Measurements from ENCODE around the gene GSE1.
A peak's percentile ranks its signal among the peaks of the same experiment; 100 is the strongest.

GSE1 gene

DNA sequence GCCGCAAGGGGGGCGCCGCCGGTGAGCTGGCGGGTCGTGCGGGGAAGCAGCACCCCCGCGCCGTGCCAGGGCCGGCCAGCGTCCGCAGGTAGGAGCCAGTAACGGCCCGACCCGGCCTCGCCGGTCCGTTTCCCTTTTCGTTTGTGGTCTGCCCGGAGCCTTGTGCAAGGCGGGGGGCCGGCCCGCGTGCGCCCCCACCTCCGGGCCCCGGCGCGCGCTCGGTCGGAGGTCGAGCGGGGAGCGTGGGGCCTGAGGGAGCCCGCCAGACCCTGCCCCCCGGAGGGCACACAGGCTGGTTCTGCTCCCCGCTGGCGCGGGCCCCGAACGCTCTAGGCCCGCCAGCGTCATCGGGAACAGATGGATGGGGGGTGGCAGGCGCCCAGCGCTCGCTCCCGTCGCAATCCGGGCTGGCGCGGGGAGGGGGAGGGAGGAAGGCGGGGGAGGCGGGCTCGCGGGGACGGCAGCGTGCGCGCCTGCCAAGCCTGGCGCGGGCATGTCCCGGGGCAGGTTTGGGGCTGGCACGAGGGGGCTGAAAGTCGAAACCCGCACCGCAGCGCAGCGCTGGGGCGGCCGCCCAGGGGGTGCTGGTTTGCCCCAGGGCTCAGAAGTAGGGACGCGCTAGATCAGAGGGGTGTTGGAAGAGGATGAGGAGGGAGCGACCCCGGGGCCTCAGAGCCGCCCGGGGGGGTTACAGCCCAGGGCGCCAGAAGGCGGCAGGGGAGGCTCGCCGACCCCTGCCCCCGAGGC is 1.5 kb upstream of the GSE1 start (continued):
- TF ChIP-seq, protein P1, sequence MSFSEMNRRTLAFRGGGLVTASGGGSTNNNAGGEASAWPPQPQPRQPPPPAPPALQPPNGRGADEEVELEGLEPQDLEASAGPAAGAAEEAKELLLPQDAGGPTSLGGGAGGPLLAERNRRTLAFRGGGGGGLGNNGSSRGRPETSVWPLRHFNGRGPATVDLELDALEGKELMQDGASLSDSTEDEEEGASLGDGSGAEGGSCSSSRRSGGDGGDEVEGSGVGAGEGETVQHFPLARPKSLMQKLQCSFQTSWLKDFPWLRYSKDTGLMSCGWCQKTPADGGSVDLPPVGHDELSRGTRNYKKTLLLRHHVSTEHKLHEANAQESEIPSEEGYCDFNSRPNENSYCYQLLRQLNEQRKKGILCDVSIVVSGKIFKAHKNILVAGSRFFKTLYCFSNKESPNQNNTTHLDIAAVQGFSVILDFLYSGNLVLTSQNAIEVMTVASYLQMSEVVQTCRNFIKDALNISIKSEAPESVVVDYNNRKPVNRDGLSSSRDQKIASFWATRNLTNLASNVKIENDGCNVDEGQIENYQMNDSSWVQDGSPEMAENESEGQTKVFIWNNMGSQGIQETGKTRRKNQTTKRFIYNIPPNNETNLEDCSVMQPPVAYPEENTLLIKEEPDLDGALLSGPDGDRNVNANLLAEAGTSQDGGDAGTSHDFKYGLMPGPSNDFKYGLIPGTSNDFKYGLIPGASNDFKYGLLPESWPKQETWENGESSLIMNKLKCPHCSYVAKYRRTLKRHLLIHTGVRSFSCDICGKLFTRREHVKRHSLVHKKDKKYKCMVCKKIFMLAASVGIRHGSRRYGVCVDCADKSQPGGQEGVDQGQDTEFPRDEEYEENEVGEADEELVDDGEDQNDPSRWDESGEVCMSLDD (tag by site-specific recombination; IDR thresholded peaks at IDR 0.05), result peak; percentile 90
- TF ChIP-seq, protein P2, sequence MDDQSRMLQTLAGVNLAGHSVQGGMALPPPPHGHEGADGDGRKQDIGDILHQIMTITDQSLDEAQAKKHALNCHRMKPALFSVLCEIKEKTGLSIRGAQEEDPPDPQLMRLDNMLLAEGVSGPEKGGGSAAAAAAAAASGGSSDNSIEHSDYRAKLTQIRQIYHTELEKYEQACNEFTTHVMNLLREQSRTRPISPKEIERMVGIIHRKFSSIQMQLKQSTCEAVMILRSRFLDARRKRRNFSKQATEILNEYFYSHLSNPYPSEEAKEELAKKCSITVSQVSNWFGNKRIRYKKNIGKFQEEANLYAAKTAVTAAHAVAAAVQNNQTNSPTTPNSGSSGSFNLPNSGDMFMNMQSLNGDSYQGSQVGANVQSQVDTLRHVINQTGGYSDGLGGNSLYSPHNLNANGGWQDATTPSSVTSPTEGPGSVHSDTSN (CRISPR knock-in tag; IDR thresholded peaks at IDR 0.05), result 0 out of 2 replicates have a peak, but pooled peaks have one; percentile 19
- TF ChIP-seq ZNF404 (tag by site-specific recombination; IDR thresholded peaks at IDR 0.05), result no peak
- no peak for TF ChIP-seq ZNF433 (tag by site-specific recombination; IDR thresholded peaks at IDR 0.05; ENCODE audit: low read depth)
- TF ChIP-seq FEZF1 (tag by site-specific recombination; IDR thresholded peaks at IDR 0.05), result no peak
- TF ChIP-seq ZNF623 (tag by site-specific recombination; IDR thresholded peaks at IDR 0.05), result no peak
- TF ChIP-seq SP7 (tag by site-specific recombination; IDR thresholded peaks at IDR 0.05), result peak; percentile 57; the same call in 1 of the 2 replicates
- TF ChIP-seq, protein P3, sequence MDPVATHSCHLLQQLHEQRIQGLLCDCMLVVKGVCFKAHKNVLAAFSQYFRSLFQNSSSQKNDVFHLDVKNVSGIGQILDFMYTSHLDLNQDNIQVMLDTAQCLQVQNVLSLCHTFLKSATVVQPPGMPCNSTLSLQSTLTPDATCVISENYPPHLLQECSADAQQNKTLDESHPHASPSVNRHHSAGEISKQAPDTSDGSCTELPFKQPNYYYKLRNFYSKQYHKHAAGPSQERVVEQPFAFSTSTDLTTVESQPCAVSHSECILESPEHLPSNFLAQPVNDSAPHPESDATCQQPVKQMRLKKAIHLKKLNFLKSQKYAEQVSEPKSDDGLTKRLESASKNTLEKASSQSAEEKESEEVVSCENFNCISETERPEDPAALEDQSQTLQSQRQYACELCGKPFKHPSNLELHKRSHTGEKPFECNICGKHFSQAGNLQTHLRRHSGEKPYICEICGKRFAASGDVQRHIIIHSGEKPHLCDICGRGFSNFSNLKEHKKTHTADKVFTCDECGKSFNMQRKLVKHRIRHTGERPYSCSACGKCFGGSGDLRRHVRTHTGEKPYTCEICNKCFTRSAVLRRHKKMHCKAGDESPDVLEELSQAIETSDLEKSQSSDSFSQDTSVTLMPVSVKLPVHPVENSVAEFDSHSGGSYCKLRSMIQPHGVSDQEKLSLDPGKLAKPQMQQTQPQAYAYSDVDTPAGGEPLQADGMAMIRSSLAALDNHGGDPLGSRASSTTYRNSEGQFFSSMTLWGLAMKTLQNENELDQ (tag by site-specific recombination; IDR thresholded peaks at IDR 0.05; ENCODE audit: low read depth), result no peak
- TF ChIP-seq ZNF24 (tag by site-specific recombination; IDR thresholded peaks at IDR 0.05), result no peak
- TF ChIP-seq, protein P4, sequence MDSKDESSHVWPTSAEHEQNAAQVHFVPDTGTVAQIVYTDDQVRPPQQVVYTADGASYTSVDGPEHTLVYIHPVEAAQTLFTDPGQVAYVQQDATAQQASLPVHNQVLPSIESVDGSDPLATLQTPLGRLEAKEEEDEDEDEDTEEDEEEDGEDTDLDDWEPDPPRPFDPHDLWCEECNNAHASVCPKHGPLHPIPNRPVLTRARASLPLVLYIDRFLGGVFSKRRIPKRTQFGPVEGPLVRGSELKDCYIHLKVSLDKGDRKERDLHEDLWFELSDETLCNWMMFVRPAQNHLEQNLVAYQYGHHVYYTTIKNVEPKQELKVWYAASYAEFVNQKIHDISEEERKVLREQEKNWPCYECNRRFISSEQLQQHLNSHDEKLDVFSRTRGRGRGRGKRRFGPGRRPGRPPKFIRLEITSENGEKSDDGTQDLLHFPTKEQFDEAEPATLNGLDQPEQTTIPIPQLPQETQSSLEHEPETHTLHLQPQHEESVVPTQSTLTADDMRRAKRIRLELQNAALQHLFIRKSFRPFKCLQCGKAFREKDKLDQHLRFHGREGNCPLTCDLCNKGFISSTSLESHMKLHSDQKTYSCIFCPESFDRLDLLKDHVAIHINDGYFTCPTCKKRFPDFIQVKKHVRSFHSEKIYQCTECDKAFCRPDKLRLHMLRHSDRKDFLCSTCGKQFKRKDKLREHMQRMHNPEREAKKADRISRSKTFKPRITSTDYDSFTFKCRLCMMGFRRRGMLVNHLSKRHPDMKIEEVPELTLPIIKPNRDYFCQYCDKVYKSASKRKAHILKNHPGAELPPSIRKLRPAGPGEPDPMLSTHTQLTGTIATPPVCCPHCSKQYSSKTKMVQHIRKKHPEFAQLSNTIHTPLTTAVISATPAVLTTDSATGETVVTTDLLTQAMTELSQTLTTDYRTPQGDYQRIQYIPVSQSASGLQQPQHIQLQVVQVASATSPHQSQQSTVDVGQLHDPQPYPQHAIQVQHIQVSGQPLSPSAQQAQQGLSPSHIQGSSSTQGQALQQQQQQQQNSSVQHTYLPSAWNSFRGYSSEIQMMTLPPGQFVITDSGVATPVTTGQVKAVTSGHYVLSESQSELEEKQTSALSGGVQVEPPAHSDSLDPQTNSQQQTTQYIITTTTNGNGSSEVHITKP (tag by site-specific recombination; IDR thresholded peaks at IDR 0.05), result no peak
- TF ChIP-seq ZNF555 (tag by site-specific recombination; conservative IDR thresholded peaks at IDR 0.05), result no peak
- TF ChIP-seq ZNF174 (tag by site-specific recombination; IDR thresholded peaks at IDR 0.05), result no peak
- TF ChIP-seq, protein P5, sequence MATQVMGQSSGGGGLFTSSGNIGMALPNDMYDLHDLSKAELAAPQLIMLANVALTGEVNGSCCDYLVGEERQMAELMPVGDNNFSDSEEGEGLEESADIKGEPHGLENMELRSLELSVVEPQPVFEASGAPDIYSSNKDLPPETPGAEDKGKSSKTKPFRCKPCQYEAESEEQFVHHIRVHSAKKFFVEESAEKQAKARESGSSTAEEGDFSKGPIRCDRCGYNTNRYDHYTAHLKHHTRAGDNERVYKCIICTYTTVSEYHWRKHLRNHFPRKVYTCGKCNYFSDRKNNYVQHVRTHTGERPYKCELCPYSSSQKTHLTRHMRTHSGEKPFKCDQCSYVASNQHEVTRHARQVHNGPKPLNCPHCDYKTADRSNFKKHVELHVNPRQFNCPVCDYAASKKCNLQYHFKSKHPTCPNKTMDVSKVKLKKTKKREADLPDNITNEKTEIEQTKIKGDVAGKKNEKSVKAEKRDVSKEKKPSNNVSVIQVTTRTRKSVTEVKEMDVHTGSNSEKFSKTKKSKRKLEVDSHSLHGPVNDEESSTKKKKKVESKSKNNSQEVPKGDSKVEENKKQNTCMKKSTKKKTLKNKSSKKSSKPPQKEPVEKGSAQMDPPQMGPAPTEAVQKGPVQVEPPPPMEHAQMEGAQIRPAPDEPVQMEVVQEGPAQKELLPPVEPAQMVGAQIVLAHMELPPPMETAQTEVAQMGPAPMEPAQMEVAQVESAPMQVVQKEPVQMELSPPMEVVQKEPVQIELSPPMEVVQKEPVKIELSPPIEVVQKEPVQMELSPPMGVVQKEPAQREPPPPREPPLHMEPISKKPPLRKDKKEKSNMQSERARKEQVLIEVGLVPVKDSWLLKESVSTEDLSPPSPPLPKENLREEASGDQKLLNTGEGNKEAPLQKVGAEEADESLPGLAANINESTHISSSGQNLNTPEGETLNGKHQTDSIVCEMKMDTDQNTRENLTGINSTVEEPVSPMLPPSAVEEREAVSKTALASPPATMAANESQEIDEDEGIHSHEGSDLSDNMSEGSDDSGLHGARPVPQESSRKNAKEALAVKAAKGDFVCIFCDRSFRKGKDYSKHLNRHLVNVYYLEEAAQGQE (tag by site-specific recombination; IDR thresholded peaks at IDR 0.05), result no peak
- TF ChIP-seq ZNF37A (tag by site-specific recombination; IDR thresholded peaks at IDR 0.05), result no peak
- no peak for TF ChIP-seq ZNF707 (tag by site-specific recombination; IDR thresholded peaks at IDR 0.05)
- TF ChIP-seq, protein P6, sequence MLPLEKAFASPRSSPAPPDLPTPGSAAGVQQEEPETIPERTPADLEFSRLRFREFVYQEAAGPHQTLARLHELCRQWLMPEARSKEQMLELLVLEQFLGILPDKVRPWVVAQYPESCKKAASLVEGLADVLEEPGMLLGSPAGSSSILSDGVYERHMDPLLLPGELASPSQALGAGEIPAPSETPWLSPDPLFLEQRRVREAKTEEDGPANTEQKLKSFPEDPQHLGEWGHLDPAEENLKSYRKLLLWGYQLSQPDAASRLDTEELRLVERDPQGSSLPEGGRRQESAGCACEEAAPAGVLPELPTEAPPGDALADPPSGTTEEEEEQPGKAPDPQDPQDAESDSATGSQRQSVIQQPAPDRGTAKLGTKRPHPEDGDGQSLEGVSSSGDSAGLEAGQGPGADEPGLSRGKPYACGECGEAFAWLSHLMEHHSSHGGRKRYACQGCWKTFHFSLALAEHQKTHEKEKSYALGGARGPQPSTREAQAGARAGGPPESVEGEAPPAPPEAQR (tag by site-specific recombination; IDR thresholded peaks at IDR 0.05), result no peak
- peak; percentile 67; the same call in 1 of the 2 replicates for TF ChIP-seq GLIS2 (tag by site-specific recombination; IDR thresholded peaks at IDR 0.05)
- TF ChIP-seq SETDB1 (IDR thresholded peaks at IDR 0.05; ENCODE audit: insufficient read length, low read length), result no peak
- peak; percentile 68 for TF ChIP-seq SP3 (tag by site-specific recombination; IDR thresholded peaks at IDR 0.05)
- TF ChIP-seq YY2 (tag by site-specific recombination; IDR thresholded peaks at IDR 0.05), result no peak
- no peak for TF ChIP-seq ZNF157 (tag by site-specific recombination; IDR thresholded peaks at IDR 0.05)
